ENCODE measurements around the gene NPPA.

- TF ChIP-seq CTCF (IDR thresholded peaks at IDR 0.05) (no peak), POLR2A (IDR thresholded peaks at IDR 0.05) (no peak)
Observed at GRCh38 chr1:11850156-11850555, 2.6 kb upstream of the NPPA start.
